Mammary epithelial cell (primary cell): ENCODE data around the gene UNC5C.

Experiments used
- CTCF ChIP-seq, 2 donors: IDR thresholded peaks in 1 of 2; conservative IDR thresholded peaks in 1 of 2; 2 replicates each; pipeline ENCODE4 v1.5.1; 2011 to 2012; ENCODE audit warnings: inconsistent platforms in 2 of 2, low read length in 2 of 2, mild to moderate bottlenecking in 2 of 2, control low read depth in 1 of 2, low read depth in 1 of 2; ENCODE audit not compliant: insufficient read depth in 1 of 2; ENCODE audit errors: extremely low read depth in 1 of 2
- EZH2 ChIP-seq: IDR thresholded peaks from 2 replicates; pipeline ENCODE4 v1.6.1; 2012; ENCODE audit warnings: low read length, inconsistent platforms, borderline replicate concordance

GRCh38 chr4:95142932-95143331 is 405.8 kb downstream of the UNC5C start:
- TF ChIP-seq CTCF (conservative IDR thresholded peaks at IDR 0.05 in 1 of 2, IDR thresholded peaks at IDR 0.05 in 1 of 2; ENCODE audit: extremely low read depth in 1 of 2, insufficient read depth in 1 of 2, low read depth in 1 of 2, low read length in 2 of 2) (no peak), EZH2 (no peak)
